Measurements from ENCODE around the gene OSTF1.

OSTF1 gene, protein sequence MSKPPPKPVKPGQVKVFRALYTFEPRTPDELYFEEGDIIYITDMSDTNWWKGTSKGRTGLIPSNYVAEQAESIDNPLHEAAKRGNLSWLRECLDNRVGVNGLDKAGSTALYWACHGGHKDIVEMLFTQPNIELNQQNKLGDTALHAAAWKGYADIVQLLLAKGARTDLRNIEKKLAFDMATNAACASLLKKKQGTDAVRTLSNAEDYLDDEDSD

DNA sequence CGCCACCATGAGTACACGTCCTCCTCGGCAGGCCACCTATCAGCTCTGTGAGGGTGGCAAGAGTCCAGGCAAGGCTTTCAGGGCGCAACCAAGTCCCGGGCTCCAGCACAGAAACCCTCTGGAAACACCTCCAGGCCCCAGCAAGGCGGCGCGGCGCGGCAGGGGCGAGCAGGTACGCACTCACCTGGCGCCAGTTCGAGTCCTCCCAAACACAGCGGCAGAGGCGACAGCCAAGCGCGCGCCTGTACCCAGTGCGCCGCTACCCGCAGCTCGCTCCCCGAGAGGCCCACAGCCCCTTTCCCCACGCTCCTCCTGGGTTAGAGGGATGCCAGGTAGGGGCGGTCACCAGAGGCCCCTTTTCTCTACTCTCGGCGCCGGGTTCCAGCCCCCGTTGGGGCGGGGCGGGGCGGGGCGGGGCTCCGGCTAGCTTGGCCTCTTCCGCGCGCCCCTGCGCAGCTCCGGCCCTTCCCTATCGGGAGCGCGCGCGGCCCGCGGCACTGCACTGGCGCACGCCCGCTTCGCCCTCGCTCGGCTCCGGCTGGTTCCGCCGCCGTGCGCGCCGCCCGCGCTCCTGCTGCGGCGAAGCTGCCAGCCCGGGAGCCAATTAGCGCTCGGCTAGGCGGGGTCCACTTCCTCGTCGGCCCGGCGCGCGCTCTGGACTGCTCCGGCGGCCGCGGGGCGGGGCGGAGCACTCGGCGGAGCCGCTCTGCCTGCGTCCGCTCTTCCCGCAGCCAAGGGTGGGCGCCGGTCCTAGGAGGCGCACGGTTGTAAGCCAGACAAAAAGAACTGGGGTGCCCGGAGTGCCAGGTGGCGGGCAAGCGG lies at the start of gene OSTF1, which contains the start of gene NMRK1:
Gene OSTF1 (plus strand): TSS at position 691 of the 822 bp plus-strand sequence. CDS start 179 bp downstream, outside the sequence.
Gene NMRK1 (minus strand): TSS at position 332 of the 822 bp plus-strand sequence. CDS start 5,040 bp downstream, outside the sequence.
- peak; percentile 94 for DNase-seq (ENCODE audit: low spot score)

DNA sequence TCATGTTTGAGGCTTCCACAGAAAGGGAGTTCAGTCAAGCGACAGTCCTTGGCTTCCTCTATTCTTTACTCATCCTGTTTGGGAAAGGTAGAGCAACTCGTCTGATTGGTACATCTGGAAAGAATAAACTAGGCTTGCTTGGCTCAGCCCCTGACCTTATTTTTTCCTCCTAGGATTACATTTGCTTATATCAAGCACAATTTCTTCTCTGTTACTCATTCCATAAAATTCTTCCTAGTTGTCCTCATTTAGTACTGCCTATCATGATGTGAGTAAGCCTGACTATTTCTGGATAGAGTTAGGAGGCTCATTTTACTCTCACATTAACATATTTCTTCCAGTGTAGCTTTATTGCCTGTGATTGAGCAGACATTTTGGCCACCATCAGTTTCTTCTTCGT lies 49.3 kb upstream of the OSTF1 start:
- no peak for DNase-seq (ENCODE audit: low spot score)

DNA sequence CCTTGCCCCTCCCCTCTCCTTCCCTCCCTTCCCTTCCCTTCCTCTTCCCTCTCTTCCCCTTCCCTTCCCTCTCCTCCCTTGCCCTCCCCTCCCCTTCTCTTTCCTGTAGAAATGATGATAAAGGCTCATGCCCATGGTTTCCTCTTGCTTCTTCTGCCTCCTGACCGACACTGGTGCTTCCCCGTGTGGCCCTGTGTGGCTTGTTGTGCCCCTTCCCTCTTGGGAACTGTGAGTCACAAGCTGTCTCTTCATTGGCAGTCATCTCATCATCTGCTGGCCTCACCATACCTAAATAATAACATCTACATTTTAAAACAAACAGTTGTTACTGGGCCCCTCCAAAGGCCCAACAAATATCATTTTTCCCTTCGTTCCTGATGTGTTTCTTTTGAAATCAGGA lies 48.5 kb upstream of the OSTF1 start:
- DNase-seq (ENCODE audit: low spot score), result no peak

DNA sequence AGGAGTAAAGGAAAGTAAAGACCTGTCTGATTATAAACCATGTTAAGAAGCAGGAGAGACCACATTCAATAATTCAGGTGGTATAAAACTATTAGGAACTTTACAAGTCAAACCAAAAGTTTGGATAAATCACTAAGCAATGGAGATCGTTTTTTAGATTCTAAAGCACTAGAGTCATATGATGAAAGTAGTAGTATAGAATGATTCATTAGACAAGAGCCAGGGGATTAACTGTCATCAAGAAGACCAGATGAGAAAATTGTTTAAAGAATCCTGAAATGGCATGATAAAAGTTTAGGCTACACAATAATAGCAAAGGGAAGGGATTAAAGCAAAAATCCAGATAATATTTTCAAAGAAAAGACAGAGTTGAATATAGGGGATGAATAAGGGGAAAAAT lies 47.3 kb upstream of the OSTF1 start:
- no peak for DNase-seq (ENCODE audit: low spot score)

DNA sequence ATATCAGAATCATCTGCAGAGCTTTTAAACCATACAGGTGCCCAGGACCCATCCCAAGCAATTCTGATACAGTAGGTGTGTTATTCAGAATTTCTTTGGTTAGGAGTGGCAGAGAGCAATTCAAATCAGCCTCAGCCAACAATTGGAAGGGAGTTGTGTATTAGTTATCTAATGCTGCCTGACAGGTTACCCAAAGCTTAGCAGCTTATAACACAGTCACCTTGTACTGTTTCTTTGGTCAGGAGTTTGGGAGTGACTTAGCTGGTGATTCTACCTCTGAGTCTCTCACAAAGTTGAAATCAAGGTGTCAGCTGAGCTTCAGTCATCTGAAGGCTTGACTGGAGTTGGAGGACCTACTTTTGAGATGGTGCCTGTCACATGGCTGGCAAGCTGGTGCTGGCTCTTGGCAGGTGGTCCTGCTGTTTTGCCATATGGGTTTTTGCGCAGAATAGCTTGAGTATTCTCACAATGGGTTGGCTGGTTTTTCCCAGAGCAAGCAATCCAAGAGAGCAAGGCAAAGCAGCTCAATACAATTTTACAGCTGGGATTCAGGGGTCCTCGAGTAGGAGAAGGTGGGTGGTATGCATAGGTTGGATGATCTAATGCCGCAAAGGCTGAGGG lies 41.5 kb upstream of the OSTF1 start:
- DNase-seq (ENCODE audit: low spot score), result no peak

DNA sequence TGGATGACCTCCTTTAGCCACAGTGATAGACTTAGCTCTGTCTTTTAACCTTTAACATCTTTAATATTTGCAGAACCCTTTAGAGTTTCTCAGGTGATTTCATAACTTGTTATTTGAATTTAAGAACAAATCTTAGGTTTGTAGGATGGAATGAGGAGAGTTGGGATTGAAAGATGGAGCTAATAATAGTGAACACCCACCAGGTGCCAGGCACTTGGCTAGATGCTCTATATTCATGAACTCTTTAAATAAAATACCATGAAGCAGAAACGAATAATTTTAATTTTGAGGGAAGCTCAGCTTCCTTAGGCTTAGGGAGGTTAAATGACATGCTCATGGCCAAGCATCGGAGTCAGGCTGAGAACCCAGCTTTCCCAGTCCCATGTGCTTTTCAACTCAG lies 40.8 kb upstream of the OSTF1 start:
- no peak for DNase-seq (ENCODE audit: low spot score)

DNA sequence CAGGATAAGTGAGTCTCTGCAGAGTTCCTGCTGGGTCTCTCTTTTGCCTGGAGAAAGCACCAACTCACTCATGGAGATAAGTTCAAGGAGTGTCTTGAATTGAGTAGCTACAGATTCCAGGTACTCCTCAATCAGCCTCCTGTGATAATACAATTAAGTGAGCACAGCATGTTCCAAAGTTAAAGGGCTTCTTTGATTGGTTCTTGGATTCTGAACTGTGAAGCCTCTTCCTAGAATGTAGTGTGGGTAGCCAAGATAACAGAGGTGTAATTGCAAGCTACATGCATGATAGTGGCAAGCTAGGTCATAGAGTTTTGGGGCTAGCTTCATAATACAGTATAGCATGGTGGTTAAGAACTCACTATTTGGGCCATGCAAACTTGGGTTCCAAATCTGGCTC lies 37.0 kb upstream of the OSTF1 start:
- no peak for DNase-seq (ENCODE audit: low spot score)

DNA sequence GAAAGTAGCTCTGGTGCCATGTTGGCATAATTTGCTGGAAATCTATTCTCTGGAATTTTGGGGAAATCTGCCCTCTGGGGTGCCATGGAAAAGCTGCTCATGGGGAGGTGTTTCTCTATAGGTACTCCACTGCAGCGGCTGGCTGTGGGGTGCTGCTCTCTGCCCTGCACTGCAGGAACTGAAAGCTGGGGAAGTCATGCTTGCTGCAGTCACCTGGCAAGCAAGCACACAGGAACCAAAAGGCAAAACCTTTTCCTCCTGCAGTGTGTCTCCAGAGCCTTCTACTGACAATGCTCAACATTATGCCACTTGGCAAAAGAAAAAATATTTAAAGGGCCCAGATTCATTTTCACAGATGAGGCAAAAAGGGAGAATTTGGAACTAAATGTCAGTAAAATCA lies 34.4 kb upstream of the OSTF1 start:
- DNase-seq (ENCODE audit: low spot score), result no peak

DNA sequence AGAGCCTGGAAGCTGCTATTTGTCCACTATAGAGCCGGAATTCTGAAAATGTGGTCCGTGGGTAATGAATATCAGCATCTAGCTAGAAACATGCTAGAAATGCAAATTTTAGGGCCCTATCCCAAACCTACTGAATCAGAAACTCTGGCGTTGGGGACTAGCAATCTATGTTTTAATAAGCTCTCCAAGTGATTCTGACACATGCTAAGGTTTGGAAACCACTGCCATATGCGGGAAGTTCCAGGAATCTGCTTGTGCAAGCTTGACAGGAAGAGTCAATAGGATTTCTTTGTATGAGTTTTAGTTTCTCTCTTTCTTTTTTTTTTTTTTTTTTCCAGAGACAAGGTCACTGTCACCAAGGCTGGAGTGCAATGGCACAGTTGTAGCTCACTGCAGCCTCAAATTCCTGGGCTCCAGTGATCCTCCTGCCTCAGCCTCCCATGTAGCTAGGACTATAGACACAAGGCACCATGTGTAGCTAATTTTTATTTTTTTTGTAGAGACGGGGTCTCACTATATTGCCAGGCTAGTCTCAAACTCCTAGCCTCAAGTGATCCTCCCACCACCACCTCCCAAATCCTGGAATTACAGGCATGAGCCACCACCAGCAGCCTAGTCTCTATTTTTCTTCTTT lies 33.8 kb upstream of the OSTF1 start:
- no peak for DNase-seq (ENCODE audit: low spot score)

DNA sequence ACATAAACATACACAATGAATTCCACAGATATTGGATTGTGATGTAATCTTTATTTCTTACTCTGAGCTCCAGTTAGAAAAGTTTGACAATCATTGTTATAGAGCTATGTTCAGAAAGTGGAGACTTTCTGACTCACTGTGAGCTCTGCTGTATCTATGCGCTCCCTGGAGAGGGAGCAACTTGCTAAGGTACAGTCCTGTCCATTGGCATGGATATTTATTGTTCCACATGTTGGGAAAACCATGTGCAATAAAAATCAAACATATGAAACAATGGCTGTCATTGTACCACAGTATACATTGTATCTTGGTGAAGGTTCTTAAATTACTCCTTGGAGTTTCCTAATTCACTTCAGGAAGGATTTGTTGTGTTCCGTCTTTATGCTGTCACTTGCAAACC lies 27.1 kb upstream of the OSTF1 start:
- no peak for DNase-seq (ENCODE audit: low spot score)

DNA sequence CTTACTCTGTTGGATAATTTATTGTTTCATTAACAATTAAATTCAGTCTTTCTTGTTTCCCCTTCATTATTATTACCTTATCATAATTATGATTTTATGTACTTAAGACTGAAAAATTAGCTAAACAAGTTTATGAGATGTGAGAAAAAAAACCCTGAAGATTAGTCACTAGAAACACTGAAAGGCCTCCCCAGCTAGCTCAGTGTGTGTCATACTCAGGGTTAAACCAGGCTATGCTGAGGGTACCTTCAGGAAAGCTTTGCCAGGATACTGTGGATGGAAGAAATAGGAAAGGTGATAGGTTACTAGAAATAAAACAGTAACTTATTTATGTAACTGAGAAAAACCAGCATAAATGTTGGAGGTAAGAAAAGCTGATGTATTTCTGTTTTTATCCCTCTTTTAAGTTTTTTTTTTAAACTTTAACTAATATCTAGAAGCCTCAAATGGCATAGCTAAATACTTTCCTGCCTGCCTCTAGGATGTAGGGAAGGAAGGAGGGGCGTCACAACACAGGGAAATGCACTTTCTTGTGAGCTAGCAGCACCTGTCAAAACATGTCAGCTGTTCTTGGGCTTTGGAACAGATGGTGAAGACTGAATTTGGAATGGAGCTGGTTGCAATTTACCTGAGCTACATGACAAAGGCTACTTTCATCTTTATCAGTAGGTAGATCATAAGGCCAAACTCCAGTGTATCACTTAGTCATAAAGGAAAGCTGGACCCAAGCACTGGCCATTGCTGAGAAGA lies 24.6 kb upstream of the OSTF1 start:
- DNase-seq (ENCODE audit: low spot score), result no peak

DNA sequence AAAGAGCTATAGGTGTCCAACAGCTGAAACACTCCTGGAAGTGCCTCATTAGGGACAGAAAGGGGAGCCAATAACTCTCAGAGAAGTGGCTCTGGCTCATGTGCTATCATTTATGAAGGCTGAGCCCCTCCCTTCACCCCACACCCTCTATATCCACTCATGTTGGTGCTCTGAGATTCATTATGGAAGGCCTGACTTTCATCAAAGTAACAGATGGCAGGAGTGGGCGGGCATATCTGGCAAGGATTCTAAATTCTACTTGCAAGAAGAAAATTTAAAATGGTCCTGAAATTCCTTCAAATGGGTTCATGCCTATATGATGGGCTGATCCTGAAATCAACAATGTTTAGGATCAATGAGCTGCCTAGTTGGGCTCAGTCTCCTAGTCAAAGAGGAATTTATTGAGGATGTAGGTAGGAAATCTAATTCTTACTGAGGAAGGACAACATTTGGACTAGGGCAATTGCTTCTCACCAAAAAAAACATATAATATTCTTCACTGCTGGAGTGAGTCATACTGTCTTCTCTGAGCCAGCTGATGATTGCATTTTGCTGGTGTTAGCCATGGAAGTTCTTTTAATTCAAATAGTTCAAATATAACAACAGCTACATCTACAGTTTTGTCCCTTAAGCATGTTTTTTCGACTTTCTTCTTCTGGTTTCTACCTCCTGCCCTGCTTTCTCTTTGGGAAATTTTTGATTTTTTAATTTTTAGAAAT lies 23.8 kb upstream of the OSTF1 start:
- no peak for DNase-seq (ENCODE audit: low spot score)

DNA sequence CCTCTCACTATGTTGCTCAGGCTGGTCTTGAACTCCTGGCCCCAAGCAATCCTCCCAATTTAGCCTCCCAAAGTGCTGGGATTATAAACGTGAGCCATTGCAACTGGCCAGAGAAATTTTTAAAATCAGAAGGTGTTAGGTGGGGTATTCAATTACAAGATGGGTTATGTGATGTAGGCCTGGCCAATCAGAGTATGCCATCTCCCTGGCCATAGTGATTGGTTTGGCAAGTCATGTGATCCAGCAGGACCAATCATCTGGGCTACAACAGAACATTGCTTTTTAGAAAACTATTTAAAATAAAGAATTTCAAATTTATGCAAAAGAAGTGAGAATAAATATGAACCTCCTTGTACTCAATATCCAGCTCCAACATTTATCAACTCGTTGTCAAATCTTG lies 22.8 kb upstream of the OSTF1 start:
- DNase-seq (ENCODE audit: low spot score), result no peak

DNA sequence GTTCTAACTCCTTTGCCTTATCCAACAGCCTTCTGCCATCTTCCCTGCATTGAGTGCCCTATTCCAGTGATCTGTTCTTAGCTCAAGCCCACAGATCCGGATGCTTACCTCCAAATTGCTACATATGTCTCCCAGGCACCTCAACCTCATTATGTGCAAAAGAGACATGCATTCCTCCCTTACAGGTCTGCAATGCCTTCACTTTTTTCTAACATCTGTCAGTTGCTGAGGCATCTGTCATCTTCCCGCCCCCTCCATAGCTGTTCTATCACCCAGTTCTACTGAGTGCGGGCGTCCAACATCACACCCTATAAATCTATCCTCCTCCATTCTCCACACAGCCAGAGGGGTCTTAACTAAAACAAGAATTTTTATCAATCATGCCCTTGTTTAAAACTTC lies 20.4 kb upstream of the OSTF1 start:
- no peak for DNase-seq (ENCODE audit: low spot score)

DNA sequence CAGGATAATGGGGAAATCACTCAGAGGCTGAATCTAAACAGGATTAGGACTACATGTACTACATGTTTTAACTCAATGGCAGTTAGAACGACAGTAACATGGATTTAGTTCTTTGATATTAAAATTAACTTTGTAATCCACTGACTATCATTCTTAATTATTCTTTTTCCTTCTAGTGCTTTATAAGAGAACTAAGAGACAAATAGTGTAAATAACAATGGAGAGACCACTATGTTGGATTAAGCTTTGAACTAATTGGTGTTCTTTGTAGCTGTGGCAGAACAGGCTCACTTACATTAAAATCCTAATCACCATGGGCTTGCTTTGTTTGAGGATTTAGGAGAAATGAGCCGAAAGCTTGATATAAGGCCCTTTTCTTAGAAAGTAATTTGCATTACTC lies 19.1 kb upstream of the OSTF1 start:
- no peak for DNase-seq (ENCODE audit: low spot score)

DNA sequence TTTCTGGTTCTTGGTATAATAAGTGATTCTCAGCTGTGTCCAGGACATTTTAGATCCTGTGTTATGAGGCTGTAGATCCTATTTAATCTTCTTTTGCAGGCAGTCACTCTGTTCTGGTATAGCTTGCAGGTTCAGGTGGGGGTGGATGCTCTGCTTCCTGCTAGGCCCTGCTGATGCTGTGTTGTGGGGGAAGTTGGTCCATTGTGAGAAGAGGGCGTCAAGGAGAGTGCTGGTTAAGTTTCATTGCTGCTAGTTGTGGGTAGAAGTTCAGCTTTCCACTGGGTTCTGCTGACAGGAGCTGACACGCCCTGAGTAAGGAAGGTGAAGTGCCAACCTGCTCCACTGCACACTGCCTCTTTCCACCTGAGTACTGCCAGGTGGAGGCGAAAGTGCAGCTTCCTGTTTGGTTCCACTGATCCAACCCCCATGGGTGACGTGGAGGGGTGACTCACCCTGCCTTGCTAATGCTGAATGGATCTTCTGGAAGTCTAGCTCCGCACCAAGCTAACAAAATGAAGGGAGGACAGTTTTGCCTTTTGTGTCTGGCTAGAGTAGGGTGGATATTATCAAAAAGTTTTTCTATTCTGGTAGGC lies 16.7 kb upstream of the OSTF1 start:
- DNase-seq (ENCODE audit: low spot score), result no peak

DNA sequence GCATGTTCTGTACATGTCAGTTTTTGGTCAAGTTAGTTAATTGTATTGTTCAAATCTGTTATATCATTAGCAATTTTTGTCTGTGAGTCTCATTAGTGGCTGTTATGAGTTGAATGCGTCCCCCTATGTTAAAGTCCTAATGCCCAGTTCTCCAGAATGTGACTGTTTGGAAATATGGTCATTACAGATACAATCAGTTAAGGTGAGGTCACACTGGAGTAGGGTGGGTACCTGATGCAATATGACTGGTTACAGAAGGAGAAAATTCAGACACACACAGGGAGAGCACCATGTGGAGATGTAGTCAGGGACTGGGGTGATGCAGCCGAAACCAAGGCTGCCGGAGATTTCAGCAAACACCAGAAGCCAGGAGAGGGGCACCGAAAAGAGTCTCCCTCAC lies 15.4 kb upstream of the OSTF1 start:
- no peak for DNase-seq (ENCODE audit: low spot score)

DNA sequence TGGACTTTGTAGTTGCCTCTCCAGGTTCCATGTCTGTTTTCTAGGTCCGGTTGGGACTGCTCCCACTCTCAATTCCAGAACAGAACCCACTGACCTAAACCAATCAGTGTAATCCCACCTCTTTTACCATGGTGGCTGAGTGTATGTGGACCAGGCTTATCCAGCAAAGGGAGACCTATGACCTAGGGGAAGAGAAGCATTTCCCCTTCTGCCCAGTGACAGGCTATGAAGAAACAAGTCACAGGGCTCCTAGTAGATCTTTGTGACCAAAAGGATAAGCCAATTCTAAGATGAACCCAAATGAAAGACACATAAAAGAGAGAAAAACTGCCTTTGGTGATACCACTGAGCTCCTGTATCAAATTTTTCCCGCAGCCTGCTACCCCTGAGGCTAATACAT lies 6.7 kb upstream of the OSTF1 start:
- DNase-seq (ENCODE audit: low spot score), result no peak

DNA sequence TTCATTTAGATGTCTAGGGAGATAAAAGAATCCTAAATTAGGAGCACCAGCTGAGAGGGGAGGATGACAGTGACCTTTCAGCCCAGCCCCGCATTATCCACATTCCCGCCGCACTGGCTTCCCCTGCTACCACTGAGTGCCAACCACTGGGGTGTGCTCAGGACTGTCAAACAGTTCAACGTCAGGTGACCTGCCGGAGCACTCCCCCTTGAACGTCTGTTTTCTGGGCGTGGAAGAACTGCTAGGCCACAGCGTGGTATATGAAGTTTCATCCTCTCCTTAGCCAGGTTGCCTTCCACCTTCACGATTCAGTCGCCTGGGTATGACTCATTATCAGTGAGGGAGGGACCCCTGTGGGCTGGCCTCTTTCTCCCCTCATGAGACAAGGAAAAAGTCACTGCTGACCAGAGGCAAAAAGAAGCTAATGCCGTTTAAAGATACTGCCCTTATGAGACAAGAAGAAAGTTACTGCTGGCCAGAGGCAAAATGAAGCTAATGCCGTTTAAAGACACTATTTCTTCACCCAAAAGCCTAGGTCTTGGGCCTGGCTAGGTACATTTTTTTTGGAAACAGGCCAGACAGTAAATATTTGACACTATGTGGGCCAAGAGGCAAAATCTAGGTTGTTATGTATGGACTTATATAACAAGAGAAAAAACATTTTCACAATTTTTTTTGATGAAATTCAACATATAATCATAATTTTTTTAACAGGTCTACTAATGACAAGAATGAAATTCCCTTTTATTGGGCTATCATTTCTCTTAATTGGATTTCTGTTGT lies 4.9 kb upstream of the OSTF1 start:
- DNase-seq (ENCODE audit: low spot score), result no peak

DNA sequence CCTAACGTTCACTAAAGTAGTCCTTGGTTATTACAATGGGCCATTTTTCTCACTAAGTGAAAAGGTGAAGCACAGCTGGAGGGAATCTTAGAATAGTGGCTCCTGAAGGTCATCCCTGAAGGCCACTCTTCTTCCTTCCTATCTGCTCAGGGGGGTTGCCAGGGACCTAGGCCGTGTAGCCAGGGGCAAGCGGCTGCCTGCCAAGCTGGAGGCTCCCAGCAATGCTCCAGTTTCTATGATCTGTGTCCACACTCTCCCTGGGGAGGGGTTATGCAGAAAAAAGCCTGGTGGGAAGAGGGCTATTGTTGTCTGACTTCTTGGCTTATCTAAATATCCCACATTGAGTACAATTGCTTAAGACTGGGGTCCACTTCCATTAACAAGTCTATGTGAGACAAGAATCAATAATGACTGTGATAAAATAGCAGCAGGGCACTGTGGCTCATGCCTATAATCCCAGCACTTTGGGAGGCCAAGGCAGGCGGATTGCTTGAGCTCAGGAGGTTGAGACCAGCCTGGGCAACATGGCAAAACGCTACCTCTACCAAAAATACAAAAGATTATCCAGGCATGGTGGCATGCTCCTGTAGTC lies 4.1 kb upstream of the OSTF1 start:
- no peak for DNase-seq (ENCODE audit: low spot score)
